T-helper 22 cell (primary cell): ENCODE data around the gene PLEKHA4.
"Not testable (repeated sequence)": the region's sequence is repeated elsewhere in the genome, so short reads cannot be mapped to it uniquely, and the experiment has no call there.

Experiments
- DNase-seq: peaks from one replicate; pipeline ENCODE4 v3.0.0-alpha.2; 2020; ENCODE audit warnings: low read depth

PLEKHA4 gene

DNA sequence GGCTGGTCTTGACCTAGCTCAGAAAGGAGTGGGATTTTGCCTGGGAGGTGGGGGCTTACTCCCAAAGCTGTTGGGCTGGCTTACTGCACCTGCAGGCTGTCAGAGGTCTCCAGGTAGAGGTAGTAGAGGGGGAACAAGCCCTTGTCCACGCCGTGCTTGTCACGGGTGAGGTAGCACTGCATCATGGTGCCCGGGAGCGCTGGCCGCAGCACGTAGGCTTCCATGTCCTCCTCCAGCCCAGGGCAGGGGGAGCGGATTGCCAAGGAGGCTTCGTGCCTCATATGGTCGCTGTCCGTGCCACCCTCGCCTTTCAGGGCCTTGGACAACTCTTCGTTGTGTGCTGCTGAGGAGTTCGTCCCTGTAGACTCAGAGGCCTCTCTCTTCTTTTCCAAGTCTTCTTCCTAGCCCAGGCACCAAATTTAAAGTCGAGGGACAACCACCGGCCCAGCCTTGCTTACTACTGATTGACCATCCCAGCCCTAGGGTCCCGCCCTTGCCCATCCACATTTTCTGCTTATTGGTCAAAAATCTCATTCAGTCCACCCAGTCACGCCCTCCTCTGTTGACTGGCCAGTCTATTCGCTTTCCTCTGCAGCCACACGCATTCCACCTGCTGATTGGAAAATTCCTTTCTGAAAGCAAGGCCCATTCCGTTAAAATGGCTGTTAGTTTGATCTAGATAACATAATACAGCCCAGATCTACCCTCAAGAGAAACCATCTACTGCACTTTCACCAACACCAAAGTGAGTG, 19.6 kb upstream of the PLEKHA4 start:
- DNase-seq: no peak

DNA sequence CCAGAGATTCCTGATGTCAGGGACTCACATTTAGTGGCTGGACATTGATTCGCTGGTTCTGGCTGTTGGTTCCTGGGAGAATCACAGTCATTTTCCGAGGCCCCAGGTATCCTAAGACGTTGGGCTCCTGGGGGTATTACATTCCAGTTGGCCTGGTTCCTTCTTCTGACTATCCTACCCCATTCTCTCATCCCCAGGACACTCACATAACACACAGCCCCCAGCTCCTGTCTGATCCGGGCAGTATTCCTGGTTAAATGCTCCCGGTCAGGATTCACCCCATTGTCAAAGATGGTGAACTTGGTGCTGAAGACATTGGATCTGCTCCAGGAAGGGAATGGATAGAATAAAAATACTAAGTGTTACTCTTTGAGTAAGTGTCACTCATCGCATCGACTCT, 15.3 kb upstream of the PLEKHA4 start:
- no peak for DNase-seq

DNA sequence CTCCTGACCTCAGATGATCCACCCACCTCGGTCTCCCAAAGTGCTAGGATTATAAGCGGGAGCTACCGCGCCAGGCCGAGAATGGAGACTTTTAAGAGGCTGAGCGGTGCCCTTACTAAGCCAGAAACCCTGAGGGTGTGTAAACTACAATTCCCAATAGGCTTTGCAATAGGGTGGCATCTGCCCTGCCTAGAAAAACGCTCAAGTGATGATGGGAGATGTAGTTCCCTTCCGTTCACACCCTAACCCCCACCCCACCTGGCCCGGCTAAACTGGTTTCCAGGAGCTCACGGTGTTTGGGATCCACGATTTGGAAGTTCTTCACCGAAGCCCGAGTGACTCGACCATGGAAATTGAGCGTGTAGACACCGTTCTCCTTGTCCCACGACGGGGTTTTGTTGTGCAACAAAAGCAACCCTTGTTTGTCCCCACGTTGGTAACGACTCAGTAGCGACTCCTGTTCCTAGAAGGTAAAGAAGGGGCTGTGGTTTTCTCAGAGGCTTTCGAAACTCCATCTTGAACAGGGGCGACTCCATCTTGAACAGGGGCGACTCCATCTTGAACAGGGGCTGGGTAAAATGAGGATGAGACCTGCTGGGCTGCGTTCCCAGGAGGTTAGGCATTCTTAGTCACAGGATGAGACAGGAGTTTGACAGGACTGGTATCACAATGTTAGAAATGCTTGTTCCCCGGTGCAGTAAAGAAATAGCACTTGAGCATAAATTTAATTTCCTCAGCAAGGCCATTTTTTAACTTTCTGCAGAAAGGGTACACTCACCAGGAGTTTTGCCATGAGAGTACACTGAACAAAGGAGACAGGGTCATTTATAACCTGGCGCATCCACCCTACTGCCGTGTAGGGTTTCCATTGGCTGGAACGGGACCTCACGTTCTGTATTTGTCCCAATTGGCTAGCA, 13.6 kb upstream of the PLEKHA4 start:
- no peak for DNase-seq

DNA sequence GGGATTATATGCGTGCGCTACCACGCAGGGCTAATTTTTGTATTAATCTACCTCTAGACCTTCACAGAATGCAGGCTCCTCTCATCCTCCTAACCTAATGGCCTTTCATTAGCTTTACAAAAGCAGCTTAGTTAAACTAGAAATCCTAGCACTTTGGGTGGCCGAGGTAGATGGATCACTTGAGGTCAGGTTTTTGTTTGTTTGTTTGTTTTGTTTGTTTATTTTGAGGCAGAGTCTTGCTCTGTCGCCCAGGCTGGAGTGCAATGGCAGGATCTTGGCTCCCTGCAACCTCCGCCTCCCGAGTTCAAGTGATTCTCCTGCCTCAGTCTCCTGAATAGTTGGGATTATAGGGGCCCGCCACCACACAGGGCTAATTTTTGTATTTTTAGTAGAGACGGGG, 11.3 kb upstream of the PLEKHA4 start:
- not testable (repeated sequence) for DNase-seq

DNA sequence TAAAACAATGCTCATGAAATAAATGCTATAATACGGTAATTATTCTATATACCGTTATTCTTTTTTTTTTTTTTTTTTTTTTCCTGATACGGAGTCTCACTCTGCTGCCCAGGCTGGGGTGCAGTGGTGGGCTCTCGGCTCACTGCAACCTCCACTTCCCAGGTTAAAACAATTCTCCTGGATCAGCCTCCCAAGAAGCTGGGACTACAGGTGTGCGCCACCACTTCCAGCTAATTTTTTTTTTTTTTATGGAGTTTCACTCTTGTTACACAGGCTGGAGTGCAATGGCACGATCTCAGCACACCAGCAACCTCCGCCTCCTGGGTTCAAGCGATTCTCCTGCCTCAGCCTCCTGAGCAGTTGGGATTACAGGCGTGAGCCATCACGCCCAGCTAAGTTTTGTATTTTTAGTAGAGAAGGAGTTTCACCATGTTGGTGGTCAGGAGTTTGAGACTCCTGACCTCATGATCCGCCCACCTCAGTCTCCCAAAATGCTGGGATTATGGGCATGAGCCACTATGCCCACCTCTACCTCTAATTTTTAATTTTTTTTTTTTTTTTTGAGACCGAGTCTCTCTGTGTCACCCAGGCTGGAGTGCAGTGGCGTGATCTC, 10.7 kb upstream of the PLEKHA4 start:
- no peak for DNase-seq

DNA sequence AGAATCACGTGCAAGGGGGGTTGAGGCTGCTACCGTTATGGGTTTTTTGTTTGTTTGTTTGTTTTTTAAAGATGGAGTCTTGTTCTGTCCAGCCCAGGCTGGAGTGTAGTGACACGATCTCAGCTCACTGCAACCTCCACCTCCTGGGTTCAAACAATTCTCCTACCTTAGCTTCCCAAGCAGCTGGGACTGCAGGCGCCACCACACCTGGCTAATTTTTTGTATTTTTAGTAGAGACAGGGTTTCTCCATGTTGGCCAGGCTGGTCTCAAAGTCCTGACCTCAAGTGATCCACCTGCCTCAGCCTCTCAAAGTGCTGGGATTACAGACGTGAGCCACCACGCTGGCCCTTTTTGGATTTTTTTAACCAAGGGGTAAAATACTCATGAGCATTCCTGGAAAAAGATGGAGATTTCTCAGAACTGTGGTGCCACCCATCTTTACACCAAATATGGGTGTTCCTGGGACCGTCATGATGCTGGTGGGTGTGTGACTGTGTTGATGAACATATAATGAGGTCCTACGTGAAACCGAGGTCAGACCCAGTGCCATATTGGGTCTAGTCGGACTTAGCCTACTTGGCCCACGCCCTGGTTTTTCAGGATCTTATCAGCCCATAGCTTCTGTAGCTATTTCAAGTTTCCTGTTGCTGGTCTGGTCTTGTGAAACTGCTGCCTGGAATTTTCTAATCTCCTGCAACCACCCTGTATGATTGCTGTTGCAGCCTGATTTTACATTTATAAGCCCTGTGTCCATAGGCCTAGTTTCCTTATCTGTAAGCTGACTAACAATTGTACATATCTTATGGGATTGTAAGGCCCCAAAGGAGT, 10.0 kb upstream of the PLEKHA4 start:
- DNase-seq: no peak

DNA sequence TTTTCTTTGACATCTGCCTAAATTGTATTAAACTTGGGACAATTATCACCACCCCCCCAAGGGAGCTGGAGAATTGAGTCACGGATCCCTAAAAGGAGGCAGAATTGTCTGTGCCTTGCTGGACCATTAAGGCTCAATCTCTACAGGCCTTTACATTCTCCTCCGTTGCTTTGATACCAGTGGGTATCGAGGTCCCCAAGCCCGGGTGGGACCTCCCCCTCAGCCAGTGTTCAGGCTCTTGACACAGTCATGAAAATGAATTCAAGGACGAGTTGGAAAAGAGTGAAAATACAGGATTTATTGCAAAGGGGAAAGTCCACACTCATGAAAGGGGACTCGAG, 9.4 kb upstream of the PLEKHA4 start:
- no peak for DNase-seq

DNA sequence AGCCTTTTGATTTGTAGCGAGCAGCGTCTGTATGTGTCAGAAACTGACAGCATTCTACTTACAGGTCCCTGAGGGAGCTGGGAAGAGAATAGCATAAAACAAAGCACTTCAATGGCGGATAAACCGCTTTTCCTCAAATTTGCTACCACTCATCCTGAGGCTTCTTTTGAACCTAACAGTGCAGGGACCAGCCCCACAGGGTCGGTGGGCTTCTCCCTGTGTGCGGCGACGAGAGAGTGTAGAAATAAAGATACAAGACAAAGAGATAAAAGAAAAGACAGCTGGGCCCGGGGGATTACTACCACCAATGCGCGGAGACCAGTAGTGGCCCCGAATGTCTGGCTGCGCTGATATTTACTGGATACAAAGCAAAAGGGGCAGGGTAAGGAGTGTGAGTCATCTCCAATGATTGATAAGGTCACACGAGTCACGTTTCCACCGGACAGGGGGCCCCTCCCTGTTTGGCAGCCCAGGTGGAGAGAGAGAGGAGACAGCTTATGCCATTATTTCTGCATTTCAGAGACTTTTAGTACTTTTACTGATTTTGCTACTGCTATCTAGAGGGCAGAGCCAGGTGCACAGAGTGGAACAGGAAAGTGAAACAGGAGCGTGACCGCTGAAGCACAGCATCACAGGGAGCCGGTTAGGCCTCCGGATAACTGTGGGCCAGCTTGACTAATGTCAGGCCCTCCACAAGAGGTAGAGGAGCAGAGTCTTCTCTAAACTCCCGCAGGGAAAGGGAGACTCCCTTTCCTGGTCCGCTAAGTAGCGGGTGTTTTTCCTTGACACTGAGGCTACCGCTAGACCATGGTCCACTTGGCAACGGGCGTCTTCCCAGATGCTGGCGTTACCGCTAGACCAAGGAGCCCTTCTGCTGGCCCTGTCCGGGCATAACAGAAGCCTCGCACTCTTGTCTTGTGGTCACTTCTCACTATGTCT, 7.9 kb upstream of the PLEKHA4 start:
- DNase-seq: peak; percentile 39

DNA sequence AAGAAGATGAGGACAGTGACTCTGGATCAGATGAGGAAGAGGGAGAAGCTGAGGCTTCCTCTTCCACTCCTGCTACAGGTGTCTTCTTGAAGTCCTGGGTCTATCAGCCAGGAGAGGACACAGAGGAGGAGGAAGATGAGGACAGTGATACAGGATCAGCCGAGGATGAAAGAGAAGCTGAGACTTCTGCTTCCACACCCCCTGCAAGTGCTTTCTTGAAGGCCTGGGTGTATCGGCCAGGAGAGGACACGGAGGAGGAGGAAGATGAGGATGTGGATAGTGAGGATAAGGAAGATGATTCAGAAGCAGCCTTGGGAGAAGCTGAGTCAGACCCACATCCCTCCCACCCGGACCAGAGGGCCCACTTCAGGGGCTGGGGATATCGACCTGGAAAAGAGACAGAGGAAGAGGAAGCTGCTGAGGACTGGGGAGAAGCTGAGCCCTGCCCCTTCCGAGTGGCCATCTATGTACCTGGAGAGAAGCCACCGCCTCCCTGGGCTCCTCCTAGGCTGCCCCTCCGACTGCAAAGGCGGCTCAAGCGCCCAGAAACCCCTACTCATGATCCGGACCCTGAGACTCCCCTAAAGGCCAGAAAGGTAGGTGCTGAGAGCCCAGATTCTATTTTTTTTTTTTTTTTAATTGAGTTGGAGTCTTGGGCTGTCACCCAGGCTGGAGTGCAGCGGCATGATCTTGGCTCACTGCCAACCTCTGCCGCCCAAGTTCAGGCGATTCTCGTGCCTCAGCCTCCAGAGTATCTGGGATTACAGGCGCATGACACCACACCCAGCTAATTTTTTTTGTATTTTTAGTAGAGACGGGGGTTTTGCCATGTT, 6.1 kb upstream of the PLEKHA4 start:
- no peak for DNase-seq

DNA sequence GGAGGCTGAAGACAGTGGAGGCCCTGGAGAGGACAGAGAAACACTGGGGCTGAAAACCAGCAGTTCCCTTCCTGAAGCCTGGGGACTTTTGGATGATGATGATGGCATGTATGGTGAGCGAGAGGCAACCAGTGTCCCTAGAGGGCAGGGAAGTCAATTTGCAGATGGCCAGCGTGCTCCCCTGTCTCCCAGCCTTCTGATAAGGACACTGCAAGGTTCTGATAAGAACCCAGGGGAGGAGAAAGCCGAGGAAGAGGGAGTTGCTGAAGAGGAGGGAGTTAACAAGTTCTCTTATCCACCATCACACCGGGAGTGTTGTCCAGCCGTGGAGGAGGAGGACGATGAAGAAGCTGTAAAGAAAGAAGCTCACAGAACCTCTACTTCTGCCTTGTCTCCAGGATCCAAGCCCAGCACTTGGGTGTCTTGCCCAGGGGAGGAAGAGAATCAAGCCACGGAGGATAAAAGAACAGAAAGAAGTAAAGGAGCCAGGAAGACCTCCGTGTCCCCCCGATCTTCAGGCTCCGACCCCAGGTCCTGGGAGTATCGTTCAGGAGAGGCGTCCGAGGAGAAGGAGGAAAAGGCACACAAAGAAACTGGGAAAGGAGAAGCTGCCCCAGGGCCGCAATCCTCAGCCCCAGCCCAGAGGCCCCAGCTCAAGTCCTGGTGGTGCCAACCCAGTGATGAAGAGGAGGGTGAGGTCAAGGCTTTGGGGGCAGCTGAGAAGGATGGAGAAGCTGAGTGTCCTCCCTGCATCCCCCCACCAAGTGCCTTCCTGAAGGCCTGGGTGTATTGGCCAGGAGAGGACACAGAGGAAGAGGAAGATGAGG, 5.3 kb upstream of the PLEKHA4 start:
- DNase-seq: no peak

DNA sequence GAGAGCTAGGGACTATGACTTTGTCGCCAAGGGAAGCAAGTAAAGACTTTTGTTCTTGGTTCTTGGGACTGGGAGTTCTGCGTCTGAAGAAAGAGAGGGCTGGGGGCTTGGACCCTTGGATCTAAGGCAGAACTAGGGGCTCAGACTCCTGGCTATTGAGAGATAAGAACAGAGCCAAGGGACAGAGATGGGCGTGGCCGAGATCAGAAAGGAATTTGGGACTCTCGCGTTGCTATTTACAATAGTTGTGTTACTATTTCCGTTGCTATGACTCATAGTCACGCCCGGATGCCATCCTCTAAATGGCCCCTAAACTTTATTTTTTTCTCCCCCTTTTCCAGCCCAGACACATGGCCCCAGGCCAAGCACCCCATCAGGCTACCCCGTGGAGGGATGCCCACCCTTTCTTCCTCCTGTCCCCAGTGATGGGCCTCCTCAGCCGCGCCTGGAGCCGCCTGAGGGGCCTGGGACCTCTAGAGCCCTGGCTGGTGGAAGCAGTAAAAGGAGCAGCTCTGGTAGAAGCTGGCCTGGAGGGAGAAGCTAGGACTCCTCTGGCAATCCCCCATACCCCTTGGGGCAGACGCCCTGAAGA, 4.6 kb upstream of the PLEKHA4 start:
- DNase-seq: peak; percentile 71

DNA sequence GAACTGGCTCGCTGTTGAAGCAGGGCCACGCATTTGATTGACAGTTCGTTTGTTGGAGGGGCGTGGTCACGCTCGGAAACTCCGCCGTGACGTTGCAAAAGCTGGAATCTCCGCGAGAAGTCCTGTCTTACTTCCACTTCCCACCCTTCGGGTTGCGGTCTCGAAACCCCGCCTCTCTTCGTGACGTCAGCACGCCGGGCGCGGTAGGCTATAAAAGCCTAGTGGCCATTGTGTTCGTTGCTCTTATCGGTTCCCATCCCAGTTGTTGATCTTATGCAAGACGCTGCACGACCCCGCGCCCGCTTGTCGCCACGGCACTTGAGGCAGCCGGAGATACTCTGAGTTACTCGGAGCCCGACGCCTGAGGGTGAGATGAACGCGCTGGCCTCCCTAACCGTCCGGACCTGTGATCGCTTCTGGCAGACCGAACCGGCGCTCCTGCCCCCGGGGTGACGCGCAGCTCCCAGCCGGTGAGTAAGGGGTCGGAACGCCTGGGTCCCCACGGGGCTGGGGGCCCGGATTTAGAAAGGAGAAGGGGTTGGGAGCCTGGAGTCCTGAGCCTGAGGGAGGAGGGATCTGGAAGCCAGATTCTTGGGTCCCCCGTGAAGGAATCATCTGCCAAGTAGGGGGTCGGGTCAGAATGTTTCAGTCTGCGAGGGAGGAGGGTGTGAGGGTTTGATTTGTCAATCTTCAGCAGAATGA, 3.9 kb upstream of the PLEKHA4 start, which contains the start of gene PPP1R15A:
Gene PPP1R15A, plus strand, starts transcription at position 240 of the 702 bp plus-strand sequence. CDS start 813 bp downstream, outside the sequence.
- DNase-seq: peak; percentile 94

DNA sequence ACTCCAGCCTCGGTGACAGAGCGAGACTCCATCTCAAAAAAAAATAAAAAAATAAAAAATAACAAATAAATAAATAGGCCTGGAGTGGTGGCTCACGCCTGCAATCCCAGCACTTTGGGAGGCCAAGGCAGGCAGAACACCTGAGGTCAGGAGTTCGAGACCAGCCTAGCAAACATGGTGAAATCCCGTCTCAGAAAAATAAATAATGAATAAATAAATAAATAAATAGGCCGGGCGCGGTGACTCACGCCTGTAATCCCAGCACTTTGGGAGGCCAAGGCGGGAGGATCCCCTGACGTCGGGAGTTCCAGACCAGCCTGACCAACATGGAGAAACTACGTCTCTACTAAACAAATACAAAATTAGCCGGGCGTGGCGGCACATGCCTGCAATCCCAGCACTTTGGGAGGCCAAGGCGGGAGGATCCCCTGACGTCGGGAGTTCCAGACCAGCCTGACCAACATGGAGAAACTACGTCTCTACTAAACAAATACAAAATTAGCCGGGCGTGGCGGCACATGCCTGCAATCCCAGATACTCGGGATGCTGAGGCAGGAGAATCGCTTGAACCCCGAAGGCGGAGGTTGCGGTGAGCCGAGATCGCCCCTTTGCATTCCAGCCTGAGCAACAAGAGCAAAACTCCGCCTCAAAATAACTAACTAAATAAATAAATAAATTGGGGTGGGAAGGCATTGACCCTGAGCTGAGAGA, 3.2 kb upstream of the PLEKHA4 start:
- not testable (repeated sequence) for DNase-seq

DNA sequence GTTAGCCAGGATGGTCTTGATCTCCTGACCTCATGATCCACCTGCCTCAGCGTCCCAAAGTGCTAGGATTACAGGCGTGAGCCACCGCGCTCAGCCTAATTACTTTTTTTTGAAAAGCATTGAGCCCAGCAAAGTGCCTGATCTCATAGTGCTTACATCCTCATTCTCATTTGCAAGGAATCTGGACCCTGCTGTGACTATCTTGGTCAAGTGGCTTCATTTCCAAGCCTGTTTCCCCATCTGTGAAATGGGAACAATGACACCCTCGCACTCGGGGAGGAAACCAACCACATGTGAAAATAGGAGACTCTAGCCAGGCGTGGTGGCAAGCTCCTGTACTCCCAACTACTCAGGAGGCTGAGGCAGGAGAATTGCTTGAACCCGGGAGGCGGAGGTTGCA, 1.6 kb upstream of the PLEKHA4 start:
- DNase-seq: no peak

DNA sequence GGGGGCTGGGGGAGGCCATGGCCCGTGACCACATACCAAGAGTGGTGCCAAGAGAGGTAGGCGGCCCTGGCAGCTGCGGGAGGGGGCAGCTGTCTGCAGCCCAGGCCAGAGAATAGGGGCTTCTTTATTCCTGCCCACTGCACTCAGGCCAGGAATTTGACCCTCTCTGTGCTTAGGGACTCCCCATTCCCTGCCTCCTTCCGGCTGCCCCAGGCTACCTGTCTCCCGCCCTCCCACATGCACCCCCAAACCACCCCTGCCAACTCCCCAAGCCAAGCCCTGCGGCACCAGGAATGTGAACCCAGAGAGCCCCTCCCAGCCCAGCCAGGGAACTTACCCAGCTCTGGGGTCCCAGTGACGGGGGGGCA, 687 bp downstream of the PLEKHA4 start:
- DNase-seq: no peak

DNA sequence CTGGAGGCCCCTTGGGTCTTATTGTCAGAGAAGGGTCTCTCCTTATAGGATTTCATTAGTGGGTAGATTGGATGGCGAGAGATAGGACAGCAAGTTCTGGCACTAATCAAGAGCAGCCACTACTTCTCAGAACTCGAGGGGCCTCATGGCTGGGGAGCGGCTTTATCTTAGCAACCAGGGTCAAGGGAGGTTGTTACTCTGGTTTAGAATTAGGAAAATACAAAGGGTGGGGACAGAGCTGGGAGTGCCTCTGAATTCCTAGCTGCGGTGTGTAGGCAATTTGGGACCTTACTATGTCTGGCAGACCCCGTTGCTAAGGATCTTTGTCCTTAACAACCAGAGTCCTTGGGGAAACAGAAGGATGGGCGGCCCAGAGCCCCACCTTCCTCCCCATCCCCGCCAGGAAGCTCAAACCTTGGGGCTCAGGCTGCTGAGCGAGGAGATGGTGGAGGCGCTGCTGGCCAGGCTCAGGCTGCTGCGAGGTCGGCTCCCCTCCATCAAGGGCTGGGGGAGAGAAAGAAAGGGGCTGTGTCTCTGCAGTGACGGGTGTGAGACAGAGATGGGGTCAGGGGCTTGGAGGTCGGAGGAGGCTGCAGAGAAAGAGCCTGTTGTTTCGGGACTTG, 1.2 kb downstream of the PLEKHA4 start:
- no peak for DNase-seq

DNA sequence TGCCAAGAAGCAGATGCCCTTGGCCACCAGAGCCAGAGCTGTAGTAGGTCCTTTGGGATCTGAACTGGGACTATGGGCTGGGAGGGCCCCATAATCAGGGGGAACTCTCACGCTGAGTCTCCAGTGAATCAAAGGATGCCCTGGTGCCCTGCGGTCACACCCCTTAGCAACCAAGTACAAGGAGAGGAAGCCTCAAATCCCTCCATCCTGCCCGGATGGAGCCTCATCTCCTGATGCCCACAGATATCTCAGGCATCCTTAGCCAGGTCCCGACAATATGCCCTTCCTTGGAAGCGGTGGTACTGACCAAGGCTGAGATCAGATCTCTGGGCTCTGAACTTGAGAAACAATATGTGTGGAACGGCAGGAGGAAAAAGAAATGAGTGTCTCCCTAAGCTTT, 1.7 kb downstream of the PLEKHA4 start:
- DNase-seq: no peak
